OCI-LY7 (cell line): ENCODE data around the gene ALK. TPM values are rescaled to one million over a fixed set of nuclear protein-coding genes. Genes with fewer than 3 reads are reported as not detected.

Source experiments
- BruUV-seq: library from RNA; stranded (reverse); fragments of 400-500 nt; replicated peaks from 2 replicates; lab custom pipeline; 2021; lab: Mats Ljungman, UMichigan
- CTCF ChIA-PET: fragments of 300-600 bp; sonication (Branson Sonifier 250); formaldehyde crosslinking; loops from one replicate; lab custom pipeline; 2022; ENCODE audit warnings: antibody characterized with exemption; ENCODE audit not compliant: unreplicated experiment; lab: Charles Lee
- POLR2A ChIA-PET: fragments of 300-600 bp; sonication (Branson Sonifier 250); formaldehyde crosslinking; loops from one replicate; lab custom pipeline; 2022; ENCODE audit warnings: antibody characterized with exemption; lab: Charles Lee
- DNase-seq: peaks from one replicate; pipeline ENCODE4 v3.0.0-alpha.2; 2015; ENCODE audit warnings: low spot score
- H2AFZ ChIP-seq: fragments of 200-600 bp; sonication (generic), shearing (Covaris generic); 2 replicates; pipeline ENCODE4 v1.6.1; 2014; ENCODE audit warnings: mild to moderate bottlenecking, antibody characterized with exemption, low read length, moderate library complexity
- H3K27ac ChIP-seq: fragments of 200-600 bp; sonication (generic); 2 replicates; pipeline ENCODE4 v1.5.1; 2014; ENCODE audit warnings: mixed run types, low read depth, mild to moderate bottlenecking, moderate library complexity, low read length, inconsistent platforms; ENCODE audit not compliant: poor library complexity, severe bottlenecking
- H3K36me3 ChIP-seq: fragments of 200-600 bp; sonication (generic); 2 replicates; pipeline ENCODE4 v1.6.1; 2014; ENCODE audit warnings: mild to moderate bottlenecking, antibody characterized with exemption, low read length, moderate library complexity, mixed read lengths; ENCODE audit not compliant: insufficient read depth
- H3K4me1 ChIP-seq: fragments of 200-600 bp; sonication (generic); 2 replicates; pipeline ENCODE4 v1.5.1; 2014; ENCODE audit warnings: mild to moderate bottlenecking, low read length; ENCODE audit not compliant: insufficient read depth, poor library complexity, severe bottlenecking
- H3K4me2 ChIP-seq: fragments of 200-600 bp; sonication (generic); 2 replicates; pipeline ENCODE4 v1.6.1; 2014; ENCODE audit warnings: mild to moderate bottlenecking, low read length
- H3K4me3 ChIP-seq: fragments of 200-600 bp; sonication (generic); 2 replicates; pipeline ENCODE4 v1.5.1; 2014; ENCODE audit warnings: mild to moderate bottlenecking, low read depth, low read length; ENCODE audit not compliant: poor library complexity, severe bottlenecking
- H3K79me2 ChIP-seq: fragments of 200-600 bp; sonication (generic); 2 replicates; pipeline ENCODE4 v1.6.1; 2016; ENCODE audit warnings: low read depth, mild to moderate bottlenecking, low read length, moderate library complexity, mixed read lengths; ENCODE audit not compliant: insufficient read depth
- H3K9me2 ChIP-seq: fragments of 200-600 bp; sonication (generic); 2 replicates; pipeline ENCODE4 v1.6.1; 2016; ENCODE audit warnings: mild to moderate bottlenecking, low read length, mixed read lengths; ENCODE audit not compliant: insufficient read depth
- H3K9me3 ChIP-seq: fragments of 200-600 bp; sonication (generic); 2 replicates; pipeline ENCODE4 v1.6.1; 2014; ENCODE audit warnings: mild to moderate bottlenecking, mixed run types, low read length, mixed read lengths
- H4K20me1 ChIP-seq: fragments of 200-600 bp; sonication (generic); 2 replicates; pipeline ENCODE4 v1.6.1; 2014; ENCODE audit warnings: mild to moderate bottlenecking, antibody characterized with exemption, low read length, moderate library complexity, mixed read lengths; ENCODE audit not compliant: insufficient read depth
- CTCF ChIP-seq: fragments of 200-600 bp; sonication (generic); conservative IDR thresholded peaks from 2 replicates; pipeline ENCODE4 v1.5.1; 2014; ENCODE audit warnings: mild to moderate bottlenecking, antibody characterized with exemption, low read length, moderate library complexity, mixed read lengths
- EZH2phosphoT487 ChIP-seq: fragments of 200-600 bp; sonication (generic); IDR thresholded peaks from 2 replicates; pipeline ENCODE4 v1.6.1; 2018; ENCODE audit warnings: low read depth, borderline replicate concordance, mild to moderate bottlenecking, mixed run types, antibody characterized with exemption, low read length, moderate library complexity, mixed read lengths
- intact Hi-C: fragments of 100-400 bp; cut with micrococcal nuclease; formaldehyde crosslinking; loops from one replicate; pipeline ENCODE4 v1.10.0; 2022; ENCODE audit not compliant: unreplicated experiment
- total RNA-seq, 2 experiments: library from RNA; depleted of rRNA in 1 of 2; stranded (reverse); fragments of >200 nt in 1 of 2; shearing (Covaris generic) in 1 of 2; gene quantifications; 2 replicates each; pipeline ENCODE4 v1.2.3, GENCODE V29; 2014 to 2022

The ALK gene
- total RNA-seq, 2 experiments from 2014 or later, result 0.09 TPM; not detected in 1

GRCh38 chr2:29694741-29695140 lies 226.6 kb downstream of the ALK start:
- Histone ChIP-seq H4K20me1 (no peaks in the 10 kb centered on the region), H3K79me2 (no peaks in the 10 kb centered on the region), H3K4me3 (no peak overlapping the region), H3K4me2 (no peak overlapping the region), H3K9me2 (no peaks in the 10 kb centered on the region), H3K27ac (no peak overlapping the region), H2AFZ (no peak overlapping the region), H3K9me3 (no peaks in the 10 kb centered on the region), H3K4me1 (no peaks in the 10 kb centered on the region), H3K36me3 (no peaks in the 10 kb centered on the region)
- BruUV-seq, result no TSS peak
- CTCF ChIA-PET, result no interaction called here
- no peak for DNase-seq
- TF ChIP-seq EZH2phosphoT487 (no peak), CTCF (no peak)
- POLR2A ChIA-PET, result no interaction called here
- intact Hi-C loops, result no loop called here

DNA sequence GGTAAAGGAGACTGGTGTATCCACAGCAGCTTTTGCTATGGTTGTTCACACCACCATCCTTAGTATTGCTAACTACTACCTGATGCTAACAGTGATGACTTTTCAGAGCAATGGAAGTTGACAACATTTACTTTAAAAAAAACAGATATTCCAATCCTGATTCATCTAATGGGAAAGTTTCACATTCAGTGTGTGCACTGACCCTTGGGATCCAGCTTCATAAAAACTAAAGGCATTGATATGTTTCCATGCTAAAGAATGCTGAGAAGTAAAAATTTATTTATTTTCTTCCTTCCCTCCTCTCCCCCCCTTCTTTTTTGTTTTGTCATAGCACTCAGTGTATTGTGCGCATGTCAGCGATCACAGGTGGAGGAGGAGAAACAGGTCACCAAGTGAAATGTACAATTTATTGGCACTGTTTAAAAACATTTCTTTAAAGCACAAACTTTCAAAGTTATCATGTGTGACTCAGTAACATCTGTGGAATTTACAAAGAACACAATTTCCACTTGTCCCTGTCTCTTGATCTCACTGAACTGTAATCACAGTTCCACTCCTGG lies 229.9 kb downstream of the ALK start:
- no peak overlapping the region for H3K27ac ChIP-seq
- H3K79me2 ChIP-seq, result no peaks in the 10 kb centered on the region
- BruUV-seq, result no TSS peak
- no peaks in the 10 kb centered on the region for H3K9me3 ChIP-seq
- no peaks in the 10 kb centered on the region for H3K9me2 ChIP-seq
- no peaks in the 10 kb centered on the region for H3K4me1 ChIP-seq
- no peak overlapping the region for H3K4me2 ChIP-seq
- no peaks in the 10 kb centered on the region for H4K20me1 ChIP-seq
- no peak for DNase-seq
- no peaks in the 10 kb centered on the region for H3K36me3 ChIP-seq
- TF ChIP-seq CTCF, result no peak
- no peak for TF ChIP-seq EZH2phosphoT487
- intact Hi-C loops, result no loop called here
- no peak overlapping the region for H3K4me3 ChIP-seq
- no peak overlapping the region for H2AFZ ChIP-seq
- ChIA-PET POLR2A (no interaction called here), CTCF (no interaction called here)

GRCh38 chr2:29689666-29690065 lies 231.7 kb downstream of the ALK start:
- H3K79me2 ChIP-seq, result no peaks in the 10 kb centered on the region
- no peaks in the 10 kb centered on the region for H3K9me2 ChIP-seq
- no peak overlapping the region for H3K4me2 ChIP-seq
- CTCF ChIA-PET, result no interaction called here
- no peak for DNase-seq
- POLR2A ChIA-PET, result no interaction called here
- no peak overlapping the region for H2AFZ ChIP-seq
- no peaks in the 10 kb centered on the region for H3K36me3 ChIP-seq
- TF ChIP-seq CTCF, result no peak
- no peak for TF ChIP-seq EZH2phosphoT487
- no peaks in the 10 kb centered on the region for H4K20me1 ChIP-seq
- no peak overlapping the region for H3K4me3 ChIP-seq
- H3K9me3 ChIP-seq, result no peaks in the 10 kb centered on the region
- intact Hi-C loops, result no loop called here
- H3K27ac ChIP-seq, result no peak overlapping the region
- no peaks in the 10 kb centered on the region for H3K4me1 ChIP-seq
- no TSS peak for BruUV-seq
